Measurements from ENCODE around the gene VPS37D. TPM values are rescaled to one million over a fixed set of nuclear protein-coding genes. Genes with fewer than 3 reads are reported as not detected.
A peak's percentile ranks its signal among the peaks of the same experiment; 100 is the strongest.

The VPS37D gene
- polyA plus RNA-seq, 3 donors, result not detected

DNA sequence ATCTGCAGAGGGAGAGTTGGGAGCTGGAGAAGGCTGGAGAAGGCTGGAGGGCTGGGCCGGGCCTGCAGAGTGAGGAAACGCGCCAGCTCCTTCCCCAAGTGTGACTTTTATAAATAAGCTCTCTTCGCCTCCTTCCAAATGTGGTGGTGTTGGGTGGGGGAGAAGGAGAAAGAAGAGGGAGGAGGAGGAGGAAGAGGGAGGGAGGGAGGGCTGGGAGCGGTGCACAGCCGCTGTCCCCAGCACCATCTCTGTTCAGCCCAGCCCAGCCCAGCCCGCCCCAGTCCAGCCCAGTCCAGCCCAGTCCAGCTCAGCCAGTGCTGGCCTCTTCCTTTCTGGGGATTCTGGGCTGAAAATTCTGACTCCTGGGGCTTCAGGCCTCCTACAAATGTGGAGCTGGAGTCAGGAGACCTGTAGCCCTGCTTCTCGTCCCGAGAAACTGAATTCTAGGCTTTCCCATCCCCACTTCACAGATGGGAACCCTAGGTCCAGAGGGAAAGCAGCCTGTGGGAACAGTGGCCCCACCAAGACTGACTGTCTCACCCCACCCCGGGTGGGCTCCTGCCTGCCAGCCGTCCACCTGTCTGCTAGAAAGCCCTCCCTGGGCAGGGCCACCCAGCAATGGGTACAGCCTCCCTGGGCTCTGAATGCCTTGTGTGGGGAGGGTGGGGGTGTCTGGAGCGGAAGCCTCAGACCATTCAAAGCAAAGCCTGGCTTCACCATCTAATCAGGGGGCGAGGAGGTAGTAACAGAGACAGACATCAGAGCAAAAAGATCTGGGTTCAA is 49.6 kb downstream of the VPS37D start:
- no peaks in the 10 kb centered on the region for H3K79me2 ChIP-seq (ENCODE audit: insufficient read depth, low read length)
- H3K4me3 ChIP-seq (replicated peaks in 1 of 3; ENCODE audit: low read depth in 2 of 3, low read length in 3 of 3), result peak overlapping the region in 1 of 3 experiments; percentile 78
- peaks cover 40 to 93% of the 10 kb centered on the region in 2 donors for H3K27me3 ChIP-seq (ENCODE audit: control insufficient read depth in 2 of 2, insufficient read depth in 2 of 2, low read length in 2 of 2)

DNA sequence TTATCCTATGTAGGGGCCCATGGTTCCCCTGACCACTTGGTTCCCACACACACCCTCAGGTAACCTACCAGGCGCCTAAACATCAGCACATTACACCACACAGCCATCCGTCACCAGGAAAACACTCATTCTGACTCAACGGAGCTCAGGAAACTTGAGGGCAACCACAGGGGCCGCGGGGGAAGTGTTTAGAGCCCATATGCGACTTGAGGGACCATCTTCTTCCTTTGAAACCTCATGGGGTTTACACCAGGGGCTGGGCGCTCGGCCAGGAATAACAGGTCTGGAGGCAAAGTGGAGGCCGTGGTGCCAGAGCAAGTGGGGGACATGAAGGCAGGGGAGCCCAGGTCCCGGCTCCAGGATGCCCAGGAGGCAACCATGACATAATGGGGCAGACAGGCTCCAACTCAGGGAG is 50.4 kb downstream of the VPS37D start:
- Mint-ChIP-seq H3K9me3 (peaks cover 0 to 24% (median 14%) of the 10 kb centered on the region in 7 donors), H3K4me1 (peaks cover 39% of the 10 kb centered on the region), H3K27ac (peak overlapping the region in 6 of 7 donors; percentile 69 to 91 (median 82)), H3K4me3 (peak overlapping the region; percentile 80 to 82), H3K36me3 (peaks cover 6 to 18% of the 10 kb centered on the region in 2 donors), H3K27me3 (ENCODE audit: low read depth in 3 of 3) (peaks cover 86 to 96% (median 91%) of the 10 kb centered on the region in 3 donors)
- no peaks in the 10 kb centered on the region for H3K79me2 ChIP-seq (ENCODE audit: insufficient read depth, low read length)
- peaks cover 37 to 92% of the 10 kb centered on the region in 2 donors for H3K27me3 ChIP-seq (ENCODE audit: control insufficient read depth in 2 of 2, insufficient read depth in 2 of 2, low read length in 2 of 2)
- H3K4me3 ChIP-seq (replicated peaks in 1 of 3; ENCODE audit: low read depth in 2 of 3, low read length in 3 of 3), result peak overlapping the region in 1 of 3 experiments; percentile 78
- H3K9ac ChIP-seq (ENCODE audit: insufficient read depth, low read length, poor library complexity, severe bottlenecking), result peak overlapping the region; percentile 62
- intact Hi-C loops (cut with micrococcal nuclease), result loop anchor here in 1 of 2 donors (2.0 kb wide), 1 partner anchor 131 kb away; no protein-coding TSS in a partner anchor
- no peaks in the 10 kb centered on the region for H3K36me3 ChIP-seq (replicated peaks in 1 of 2; ENCODE audit: control insufficient read depth in 1 of 2, insufficient read depth in 2 of 2, low read length in 2 of 2)
- H4K20me1 ChIP-seq (ENCODE audit: insufficient read depth, low read length), result no peaks in the 10 kb centered on the region
- no peak overlapping the region for H2AFZ ChIP-seq (ENCODE audit: insufficient read depth, low read depth, low read length, poor library complexity, severe bottlenecking)
- DNase-seq, result peak; percentile 79 to 92 (median 89)
- WGBS (ENCODE audit: insufficient coverage), result 0% methylated on average over 8 of the region's 10 CpGs
- H3K27ac ChIP-seq (ENCODE audit: low read depth in 1 of 2, low read length in 2 of 2), result no peak overlapping the region
- TF ChIP-seq, protein P1, sequence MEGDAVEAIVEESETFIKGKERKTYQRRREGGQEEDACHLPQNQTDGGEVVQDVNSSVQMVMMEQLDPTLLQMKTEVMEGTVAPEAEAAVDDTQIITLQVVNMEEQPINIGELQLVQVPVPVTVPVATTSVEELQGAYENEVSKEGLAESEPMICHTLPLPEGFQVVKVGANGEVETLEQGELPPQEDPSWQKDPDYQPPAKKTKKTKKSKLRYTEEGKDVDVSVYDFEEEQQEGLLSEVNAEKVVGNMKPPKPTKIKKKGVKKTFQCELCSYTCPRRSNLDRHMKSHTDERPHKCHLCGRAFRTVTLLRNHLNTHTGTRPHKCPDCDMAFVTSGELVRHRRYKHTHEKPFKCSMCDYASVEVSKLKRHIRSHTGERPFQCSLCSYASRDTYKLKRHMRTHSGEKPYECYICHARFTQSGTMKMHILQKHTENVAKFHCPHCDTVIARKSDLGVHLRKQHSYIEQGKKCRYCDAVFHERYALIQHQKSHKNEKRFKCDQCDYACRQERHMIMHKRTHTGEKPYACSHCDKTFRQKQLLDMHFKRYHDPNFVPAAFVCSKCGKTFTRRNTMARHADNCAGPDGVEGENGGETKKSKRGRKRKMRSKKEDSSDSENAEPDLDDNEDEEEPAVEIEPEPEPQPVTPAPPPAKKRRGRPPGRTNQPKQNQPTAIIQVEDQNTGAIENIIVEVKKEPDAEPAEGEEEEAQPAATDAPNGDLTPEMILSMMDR (IDR thresholded peaks at IDR 0.05), result no peak
- H3K4me1 ChIP-seq (ENCODE audit: control insufficient read depth in 1 of 2, insufficient read depth in 2 of 2, low read length in 2 of 2), result peaks cover 35 to 47% of the 10 kb centered on the region in 2 donors
- H3K4me2 ChIP-seq (replicated peaks; ENCODE audit: extremely low read depth, low read length, poor library complexity, severe bottlenecking), result peak overlapping the region; percentile 93
- peaks cover 0 to 9% of the 10 kb centered on the region in 2 donors for H3K9me3 ChIP-seq (replicated peaks in 1 of 2; ENCODE audit: control insufficient read depth in 1 of 2, insufficient read depth in 1 of 2, low read length in 2 of 2)

More for the DNA sequence above, 49.6 kb downstream of the VPS37D start:
- WGBS (ENCODE audit: insufficient coverage), result no CpG with 5 or more reads among the region's 13 CpGs
- peak overlapping the region; percentile 50 to 89 (median 80) for H3K27ac Mint-ChIP-seq
- intact Hi-C loops (cut with micrococcal nuclease), result no loop called here
- peaks cover 0 to 26% (median 14%) of the 10 kb centered on the region in 7 donors for H3K9me3 Mint-ChIP-seq
- H3K4me1 Mint-ChIP-seq, result peaks cover 43% of the 10 kb centered on the region
- Histone ChIP-seq H3K4me2 (replicated peaks; ENCODE audit: extremely low read depth, low read length, poor library complexity, severe bottlenecking) (peak overlapping the region; percentile 93), H3K9me3 (replicated peaks in 1 of 2; ENCODE audit: control insufficient read depth in 1 of 2, insufficient read depth in 1 of 2, low read length in 2 of 2) (peaks cover 0 to 13% of the 10 kb centered on the region in 2 donors), H3K4me1 (ENCODE audit: control insufficient read depth in 1 of 2, insufficient read depth in 2 of 2, low read length in 2 of 2) (peaks cover 35 to 47% of the 10 kb centered on the region in 2 donors), H3K27ac (ENCODE audit: low read depth in 1 of 2, low read length in 2 of 2) (no peak overlapping the region), H2AFZ (ENCODE audit: insufficient read depth, low read depth, low read length, poor library complexity, severe bottlenecking) (no peak overlapping the region), H3K36me3 (replicated peaks in 1 of 2; ENCODE audit: control insufficient read depth in 1 of 2, insufficient read depth in 2 of 2, low read length in 2 of 2) (no peaks in the 10 kb centered on the region), H3K9ac (ENCODE audit: insufficient read depth, low read length, poor library complexity, severe bottlenecking) (no peak overlapping the region), H4K20me1 (ENCODE audit: insufficient read depth, low read length) (no peaks in the 10 kb centered on the region)
- H3K27me3 Mint-ChIP-seq (ENCODE audit: low read depth in 3 of 3), result peaks cover 88 to 97% (median 91%) of the 10 kb centered on the region in 3 donors
- TF ChIP-seq, protein P1 (IDR thresholded peaks at IDR 0.05), result no peak
- H3K36me3 Mint-ChIP-seq, result peaks cover 6 to 21% of the 10 kb centered on the region in 2 donors
- peak overlapping the region; percentile 80 to 82 for H3K4me3 Mint-ChIP-seq
- no peak for DNase-seq

Measured in CD14-positive monocyte (primary cell).